PC-9 (cell line): ENCODE data around the gene EFNA3. TPM values are rescaled to one million over a fixed set of nuclear protein-coding genes. Genes with fewer than 3 reads are reported as not detected.

Experiments
- BruUV-seq: library from RNA; stranded (reverse); fragments of 400-500 nt; replicated peaks from 2 replicates; lab custom pipeline; 2021; lab: Mats Ljungman, UMichigan
- CTCF ChIA-PET: fragments of 300-600 bp; sonication (Branson Sonifier 250); formaldehyde crosslinking; loops from one replicate; lab custom pipeline; 2022; ENCODE audit warnings: antibody characterized with exemption; lab: Charles Lee
- POLR2A ChIA-PET: fragments of 300-600 bp; sonication (Branson Sonifier 250); formaldehyde crosslinking; loops from one replicate; lab custom pipeline; 2022; ENCODE audit warnings: antibody characterized with exemption; ENCODE audit not compliant: unreplicated experiment; lab: Charles Lee
- DNase-seq, 2 experiments: peaks; one replicate each; pipeline versions ENCODE4 v3.0.0 to v3.0.0-alpha.2; 2015 to 2022; ENCODE audit warnings: mixed read lengths in 1 of 2
- H2AFZ ChIP-seq: fragments of 200-600 bp; sonication (generic); 2 replicates; pipeline ENCODE4 v1.8.1; 2017; ENCODE audit warnings: antibody characterized with exemption
- H3F3A ChIP-seq: fragments of 200-600 bp; sonication (generic); 2 replicates; pipeline ENCODE4 v1.8.1; 2017; ENCODE audit warnings: antibody characterized with exemption, mild to moderate bottlenecking, low read depth; ENCODE audit not compliant: insufficient read depth
- H3K27ac ChIP-seq: fragments of 200-600 bp; sonication (generic); 2 replicates; pipeline ENCODE4 v1.6.1; 2016; ENCODE audit warnings: mixed run types
- H3K27me3 ChIP-seq: fragments of 200-600 bp; sonication (generic); 2 replicates; pipeline ENCODE4 v1.6.1; 2016; ENCODE audit warnings: low read depth, mixed run types; ENCODE audit not compliant: insufficient read depth
- H3K36me3 ChIP-seq: fragments of 200-600 bp; sonication (generic); 2 replicates; pipeline ENCODE4 v1.6.1; 2016; ENCODE audit warnings: low read depth, mixed run types
- H3K4me1 ChIP-seq: fragments of 200-600 bp; sonication (generic); replicated peaks from 2 replicates; pipeline ENCODE4 v1.6.1; 2016; ENCODE audit warnings: mixed run types; ENCODE audit not compliant: insufficient read depth
- H3K4me2 ChIP-seq: fragments of 200-600 bp; sonication (generic); 2 replicates; pipeline ENCODE4 v1.6.1; 2017; ENCODE audit warnings: mixed run types
- H3K4me3 ChIP-seq: fragments of 200-600 bp; sonication (generic); 2 replicates; pipeline ENCODE4 v1.6.1; 2016; ENCODE audit warnings: mixed run types
- H3K79me2 ChIP-seq: fragments of 200-600 bp; sonication (generic); 2 replicates; pipeline ENCODE4 v1.6.1; 2017; ENCODE audit warnings: low read depth, mixed run types
- H3K9me2 ChIP-seq: fragments of 200-600 bp; sonication (generic); 2 replicates; pipeline ENCODE4 v1.8.1; 2017; ENCODE audit warnings: mild to moderate bottlenecking; ENCODE audit not compliant: insufficient read depth
- H3K9me3 ChIP-seq: fragments of 200-600 bp; sonication (generic); 2 replicates; pipeline ENCODE4 v1.8.1; 2016; ENCODE audit warnings: low read depth; ENCODE audit not compliant: insufficient read depth
- H4K20me1 ChIP-seq: fragments of 200-600 bp; sonication (generic); 2 replicates; pipeline ENCODE4 v1.8.1; 2017; ENCODE audit not compliant: insufficient read depth
- EZH2 ChIP-seq: fragments of 200-600 bp; sonication (generic); IDR thresholded peaks from 2 replicates; pipeline ENCODE4 v1.8.0; 2017; ENCODE audit warnings: antibody characterized with exemption, low read depth
- intact Hi-C: fragments of 100-400 bp; cut with micrococcal nuclease; formaldehyde crosslinking; loops from one replicate; pipeline ENCODE4 v1.10.0; 2022; ENCODE audit not compliant: unreplicated experiment
- total RNA-seq: library from RNA; stranded (reverse); gene quantifications from 2 replicates; pipeline ENCODE4 v1.2.3, GENCODE V29; 2021
- TF ChIP-seq, protein P1 (sequence below): fragments of 200-600 bp; sonication (generic); conservative IDR thresholded peaks from 2 replicates; pipeline ENCODE4 v1.6.1; 2017; ENCODE audit warnings: mixed run types, antibody characterized with exemption, mild to moderate bottlenecking, moderate library complexity

The EFNA3 gene
- total RNA-seq, 1 experiment from 2014 or later = 6.7 TPM

DNA sequence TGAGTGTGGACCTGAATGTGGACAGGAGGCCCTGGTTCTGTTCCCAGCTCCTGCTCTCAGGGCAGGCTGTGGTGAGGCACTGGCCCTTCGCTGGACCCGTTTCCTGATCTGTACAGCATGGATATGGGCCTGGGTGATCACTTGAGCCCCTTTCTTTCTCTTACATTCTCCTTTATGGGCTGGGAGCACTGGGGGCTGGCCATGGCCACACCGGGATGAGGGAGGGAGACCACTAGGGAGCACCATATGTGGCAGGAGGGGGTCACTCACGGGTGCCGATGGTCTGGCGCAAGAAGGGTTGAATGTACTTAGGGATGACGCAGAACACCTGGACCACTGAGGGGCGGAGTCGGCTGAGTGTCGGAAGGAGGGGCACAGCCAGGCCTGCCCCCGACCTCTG, 47.7 kb upstream of the EFNA3 start:
- Histone ChIP-seq H3K4me3 (no peak overlapping the region), H3K27me3 (no peaks in the 10 kb centered on the region), H3K9me3 (no peaks in the 10 kb centered on the region), H3K36me3 (no peaks in the 10 kb centered on the region), H3K79me2 (no peaks in the 10 kb centered on the region), H2AFZ (no peak overlapping the region), H3F3A (0 out of 2 replicates have a peak, but pooled peaks cover 7% of the 10 kb centered on the region), H3K4me2 (no peak overlapping the region), H4K20me1 (no peaks in the 10 kb centered on the region), H3K27ac (no peak overlapping the region), H3K4me1 (peaks cover 17% of the 10 kb centered on the region), H3K9me2 (no peaks in the 10 kb centered on the region)
- BruUV-seq = no TSS peak
- intact Hi-C loops = no loop called here
- ChIA-PET POLR2A (no interaction called here), CTCF (no interaction called here)
- no peak for TF ChIP-seq EZH2
- TF ChIP-seq, protein P1, sequence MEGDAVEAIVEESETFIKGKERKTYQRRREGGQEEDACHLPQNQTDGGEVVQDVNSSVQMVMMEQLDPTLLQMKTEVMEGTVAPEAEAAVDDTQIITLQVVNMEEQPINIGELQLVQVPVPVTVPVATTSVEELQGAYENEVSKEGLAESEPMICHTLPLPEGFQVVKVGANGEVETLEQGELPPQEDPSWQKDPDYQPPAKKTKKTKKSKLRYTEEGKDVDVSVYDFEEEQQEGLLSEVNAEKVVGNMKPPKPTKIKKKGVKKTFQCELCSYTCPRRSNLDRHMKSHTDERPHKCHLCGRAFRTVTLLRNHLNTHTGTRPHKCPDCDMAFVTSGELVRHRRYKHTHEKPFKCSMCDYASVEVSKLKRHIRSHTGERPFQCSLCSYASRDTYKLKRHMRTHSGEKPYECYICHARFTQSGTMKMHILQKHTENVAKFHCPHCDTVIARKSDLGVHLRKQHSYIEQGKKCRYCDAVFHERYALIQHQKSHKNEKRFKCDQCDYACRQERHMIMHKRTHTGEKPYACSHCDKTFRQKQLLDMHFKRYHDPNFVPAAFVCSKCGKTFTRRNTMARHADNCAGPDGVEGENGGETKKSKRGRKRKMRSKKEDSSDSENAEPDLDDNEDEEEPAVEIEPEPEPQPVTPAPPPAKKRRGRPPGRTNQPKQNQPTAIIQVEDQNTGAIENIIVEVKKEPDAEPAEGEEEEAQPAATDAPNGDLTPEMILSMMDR = no peak
- no peak for DNase-seq

DNA sequence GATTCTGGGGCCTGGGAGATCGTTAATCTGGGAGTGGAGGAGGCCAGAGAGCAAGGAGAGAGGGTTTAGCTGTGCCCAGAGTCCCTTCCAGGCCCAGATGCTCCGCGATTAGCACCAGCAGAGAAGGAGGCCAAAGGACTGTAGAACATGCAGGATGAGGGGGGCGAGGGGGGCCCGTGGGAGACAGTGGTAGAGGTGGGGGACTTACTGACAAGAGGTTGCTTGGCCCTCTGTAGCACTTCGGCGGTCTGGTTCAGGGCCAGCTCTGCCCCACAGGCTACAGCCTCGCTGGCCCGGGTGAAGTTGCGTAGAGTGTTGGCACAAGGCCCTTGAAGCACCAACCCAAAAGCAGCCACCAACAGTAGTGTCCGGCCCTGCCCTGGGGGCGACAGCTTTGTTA, 45.8 kb upstream of the EFNA3 start:
- POLR2A ChIA-PET = no interaction called here
- DNase-seq = no peak
- no peaks in the 10 kb centered on the region for H3K36me3 ChIP-seq

DNA sequence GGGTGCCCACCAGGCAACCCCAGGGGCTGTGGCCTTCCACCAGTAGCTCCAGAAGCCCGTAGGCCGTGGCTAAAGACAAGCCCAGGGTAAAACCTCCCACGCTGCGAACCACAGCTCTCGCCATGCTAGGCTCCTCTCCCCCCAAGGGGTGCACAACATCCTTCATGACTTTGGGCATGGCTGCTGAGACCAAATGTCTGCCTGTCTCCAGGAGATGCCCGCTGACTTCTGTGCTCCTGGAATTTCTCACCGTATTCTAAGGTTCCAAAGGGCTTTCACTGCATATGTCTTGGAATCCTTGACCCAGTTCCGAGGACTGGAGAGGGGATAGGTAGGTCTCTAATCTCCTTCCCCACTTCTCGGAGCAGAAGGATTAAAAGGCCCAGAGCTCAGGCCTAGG, 45.1 kb upstream of the EFNA3 start, which contains the start of the genes DCST1 and DCST2:
Gene DCST1, plus strand, starts transcription at position 301 of the 400 bp plus-strand sequence. CDS start 213 bp downstream, outside the sequence.
Gene DCST2, minus strand, starts transcription at position 258 of the 400 bp plus-strand sequence. Its CDS starts 80 bp downstream, at position 178.
- ChIA-PET CTCF (no interaction called here), POLR2A (no interaction called here)
- no TSS peak for BruUV-seq
- Histone ChIP-seq H3F3A (peaks cover 17% of the 10 kb centered on the region), H3K79me2 (no peaks in the 10 kb centered on the region), H4K20me1 (no peaks in the 10 kb centered on the region), H3K9me2 (no peaks in the 10 kb centered on the region), H3K27me3 (no peaks in the 10 kb centered on the region), H3K4me2 (no peak within 1 kb of the TSS), H3K4me3 (no peak within 1 kb of the TSS), H3K9me3 (no peaks in the 10 kb centered on the region), H3K4me1 (peaks cover 16% of the 10 kb centered on the region), H2AFZ (no peak within 1 kb of the TSS), H3K27ac (no peak within 1 kb of the TSS), H3K36me3 (no peaks in the 10 kb centered on the region)
- intact Hi-C loops = no loop called here
- TF ChIP-seq, protein P1 = no peak
- DNase-seq = no peak

More for the DNA sequence above, 45.8 kb upstream of the EFNA3 start:
- Histone ChIP-seq H3F3A (peaks cover 13% of the 10 kb centered on the region), H4K20me1 (no peaks in the 10 kb centered on the region), H3K4me1 (peaks cover 10% of the 10 kb centered on the region), H3K9me2 (no peaks in the 10 kb centered on the region), H3K79me2 (no peaks in the 10 kb centered on the region), H3K27ac (no peak overlapping the region), H2AFZ (no peak overlapping the region), H3K9me3 (no peaks in the 10 kb centered on the region), H3K4me2 (no peak overlapping the region), H3K4me3 (no peak overlapping the region), H3K27me3 (no peaks in the 10 kb centered on the region)
- intact Hi-C loops = no loop called here
- CTCF ChIA-PET = no interaction called here
- TF ChIP-seq, protein P1 = no peak
- BruUV-seq = no TSS peak
